Stimulated activated naive CD4-positive, alpha-beta T cell (primary cell): Measurements from ENCODE around the gene PPM1H.

ENCODE experiments used
- DNase-seq, 6 experiments: peaks; one replicate each; lab custom pipeline; 2025; lab: John Stamatoyannopoulos, UW

PPM1H gene

DNA sequence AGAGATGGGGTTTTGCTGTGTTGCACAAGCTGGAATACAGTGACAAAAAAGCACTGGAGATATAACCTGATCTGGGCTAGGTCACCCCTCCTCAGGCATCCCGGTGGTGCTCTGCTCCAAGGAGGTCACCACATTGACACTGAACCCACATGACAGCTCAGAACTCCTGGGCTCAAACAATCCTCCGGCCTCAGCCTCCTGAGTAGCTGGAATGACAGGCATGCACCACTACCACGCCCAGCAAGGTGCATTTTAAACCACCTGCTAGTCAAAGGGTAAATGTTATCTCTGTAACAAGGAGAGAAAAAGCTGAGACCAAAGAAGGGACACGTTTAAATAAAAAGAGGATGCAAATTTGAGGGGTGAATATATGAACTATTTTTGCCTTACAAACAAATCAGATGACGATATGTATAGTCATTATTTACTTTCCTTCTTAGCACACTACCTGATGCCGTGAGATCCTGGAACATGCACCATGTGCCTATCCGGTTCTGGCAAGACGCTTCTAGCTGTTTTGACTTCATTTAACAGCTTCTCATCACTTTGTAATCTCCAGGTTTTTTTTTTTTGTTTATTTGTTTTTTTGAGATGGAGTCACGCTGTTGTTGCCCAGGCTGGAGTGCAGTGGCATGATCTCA is 135.1 kb downstream of the PPM1H start:
- no peak for DNase-seq

DNA sequence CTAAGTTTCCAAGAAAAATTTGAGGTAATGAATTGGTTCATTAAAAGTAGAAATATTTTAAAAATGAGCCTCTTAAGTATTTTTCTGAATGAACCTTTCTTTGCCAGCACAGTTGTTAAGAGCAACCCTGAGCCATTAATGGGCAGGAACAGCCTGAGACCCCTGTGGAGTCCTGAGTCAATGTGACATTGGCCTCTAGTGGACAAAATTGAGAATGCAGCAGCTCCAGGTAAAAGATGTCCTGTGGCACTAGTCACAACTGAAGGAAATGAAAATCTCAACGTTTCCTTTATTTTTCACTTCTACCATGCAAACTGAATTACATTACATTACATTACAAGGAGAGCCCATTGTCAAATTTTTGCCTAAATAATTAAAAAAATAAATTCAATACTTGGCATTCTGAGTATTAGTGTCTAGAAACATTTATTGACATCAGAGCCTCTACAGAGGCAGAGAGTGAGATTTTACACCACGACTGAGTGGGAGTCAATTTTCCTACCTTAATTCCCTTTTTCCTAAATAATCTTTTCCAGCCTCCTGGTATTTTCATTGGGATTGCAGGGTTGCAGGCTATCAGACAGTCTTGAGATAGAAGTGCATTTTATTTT is 135.7 kb downstream of the PPM1H start:
- peak in 4 of 6 experiments; percentile 1 to 53 (median 26) for DNase-seq

DNA sequence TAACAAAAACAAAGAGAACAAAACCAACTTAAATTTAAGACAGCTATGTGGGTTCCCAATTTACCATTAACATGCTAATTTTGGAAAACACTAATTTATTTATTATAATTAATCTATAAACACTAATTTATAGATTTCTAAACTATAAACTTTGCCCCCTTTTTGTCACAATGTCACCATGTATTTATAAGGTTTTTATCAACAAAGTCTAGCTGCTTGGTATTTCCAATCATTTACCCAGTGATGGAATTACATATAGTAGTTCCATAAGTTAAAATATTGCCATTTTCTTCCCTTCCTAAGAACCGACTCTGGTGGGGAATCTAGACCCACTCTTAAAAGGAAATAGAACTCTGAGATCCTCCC is 140.7 kb downstream of the PPM1H start:
- no peak for DNase-seq

DNA sequence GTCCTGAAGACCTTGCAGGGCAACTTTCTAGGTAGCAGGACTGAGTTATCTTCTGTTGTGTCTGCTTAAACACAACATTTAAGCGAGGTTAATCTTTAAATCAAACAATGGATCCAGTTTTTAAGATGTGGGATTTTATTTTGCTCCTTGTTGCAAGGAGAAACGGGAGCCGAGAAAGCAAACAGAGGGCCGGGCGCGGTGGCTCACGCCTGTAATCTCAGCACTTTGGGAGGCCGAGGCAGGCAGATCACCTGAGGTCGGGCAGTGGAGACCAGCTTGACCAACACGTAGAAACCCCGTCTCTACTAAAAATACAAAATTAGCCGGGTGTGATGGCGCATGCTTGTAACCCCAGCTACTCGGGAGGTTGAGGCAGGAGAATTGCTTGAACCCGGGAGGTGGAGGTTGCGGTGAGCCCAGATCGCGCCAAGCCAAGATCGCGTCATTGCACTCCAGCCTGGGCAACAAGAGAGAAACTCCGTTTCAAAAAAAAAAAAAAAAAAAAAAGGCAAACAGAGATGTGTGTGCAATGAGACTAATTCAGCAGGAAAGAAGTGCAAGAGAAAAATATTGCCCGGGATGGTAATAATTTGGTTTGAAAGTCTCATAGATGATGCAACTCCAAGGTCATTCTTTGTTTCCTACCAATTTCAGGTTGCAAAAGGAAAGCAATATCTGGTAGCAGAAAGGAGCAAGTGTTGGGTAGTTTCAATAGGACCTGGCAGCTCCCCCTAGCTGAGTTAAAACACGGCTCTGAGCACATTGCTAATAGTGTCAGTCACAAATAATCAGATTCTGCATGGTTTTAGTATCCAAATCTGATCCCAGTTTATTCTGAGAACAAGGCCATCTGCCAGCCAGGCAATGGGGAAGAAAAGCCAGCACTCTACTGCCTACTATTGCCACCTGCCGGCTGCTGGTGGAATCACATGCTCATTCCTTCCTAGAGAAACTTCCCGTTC is 141.4 kb downstream of the PPM1H start:
- peak in 5 of 6 experiments; percentile 52 to 74 (median 61) for DNase-seq

DNA sequence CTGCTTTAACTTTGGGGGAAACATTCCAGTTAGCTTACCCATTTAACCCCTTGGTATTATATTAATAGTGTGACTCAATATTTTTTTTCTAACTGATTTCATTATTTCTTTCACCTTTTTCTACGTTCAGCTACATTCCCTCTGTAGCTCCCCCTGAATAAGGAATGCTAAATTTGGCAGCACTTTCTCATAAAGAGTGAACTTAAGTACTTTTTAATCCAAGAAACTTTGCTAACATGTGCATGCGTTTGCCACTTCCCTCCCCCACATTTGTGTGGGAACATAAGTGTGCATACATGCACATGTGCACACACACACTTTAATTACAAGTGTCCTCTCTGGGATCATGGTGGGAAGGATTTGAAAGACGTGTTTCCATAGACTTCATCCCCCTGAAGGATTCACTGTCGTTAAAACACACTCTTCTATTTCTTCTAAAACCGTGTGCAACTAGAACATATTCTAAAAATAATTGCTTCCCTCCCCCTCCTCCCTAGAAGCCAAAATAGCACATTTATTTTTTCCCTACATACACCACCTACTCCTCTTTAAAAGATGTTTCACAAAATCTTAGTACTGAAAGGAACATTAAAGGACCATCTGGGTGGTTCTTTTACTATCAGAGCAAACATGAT is 142.6 kb downstream of the PPM1H start:
- DNase-seq: no peak

DNA sequence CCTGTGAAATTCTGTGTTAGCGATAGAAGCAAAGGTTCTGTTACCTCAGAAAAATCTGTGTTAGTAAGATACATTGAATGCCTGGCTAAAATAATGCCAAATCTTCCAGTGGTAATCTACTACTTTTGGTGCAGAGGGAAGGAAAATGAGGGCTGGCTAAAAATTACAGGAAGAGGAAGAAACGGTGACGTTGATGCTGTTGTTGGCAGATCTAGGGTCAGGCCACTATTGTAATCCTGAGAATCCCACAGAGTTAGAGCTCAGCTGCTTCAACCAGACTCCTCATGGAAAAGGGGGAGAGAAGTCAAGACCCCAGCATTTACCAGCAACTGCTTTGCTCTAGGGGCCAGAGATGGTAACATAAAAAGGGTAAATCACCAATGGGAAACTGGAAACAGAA is 145.1 kb downstream of the PPM1H start:
- DNase-seq: no peak

DNA sequence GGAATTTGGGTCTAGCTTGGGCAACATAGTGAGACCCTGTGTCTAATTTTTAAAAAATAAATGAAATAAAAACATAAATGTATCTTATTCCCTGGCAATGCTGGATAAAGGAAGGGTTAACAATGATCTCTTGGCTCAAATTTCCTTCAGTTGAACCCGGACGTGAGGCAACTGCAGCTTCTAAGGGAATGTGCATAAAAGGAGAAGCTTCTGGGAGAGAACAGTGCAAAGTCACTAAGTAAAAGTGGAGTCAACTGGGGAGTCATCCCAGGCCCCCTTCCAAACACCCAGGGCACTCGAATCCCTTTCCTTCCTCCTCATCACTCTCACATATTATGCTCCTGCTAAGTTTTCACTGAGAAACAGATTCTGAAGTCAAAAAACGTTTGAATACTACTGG is 147.3 kb downstream of the PPM1H start:
- DNase-seq: no peak

DNA sequence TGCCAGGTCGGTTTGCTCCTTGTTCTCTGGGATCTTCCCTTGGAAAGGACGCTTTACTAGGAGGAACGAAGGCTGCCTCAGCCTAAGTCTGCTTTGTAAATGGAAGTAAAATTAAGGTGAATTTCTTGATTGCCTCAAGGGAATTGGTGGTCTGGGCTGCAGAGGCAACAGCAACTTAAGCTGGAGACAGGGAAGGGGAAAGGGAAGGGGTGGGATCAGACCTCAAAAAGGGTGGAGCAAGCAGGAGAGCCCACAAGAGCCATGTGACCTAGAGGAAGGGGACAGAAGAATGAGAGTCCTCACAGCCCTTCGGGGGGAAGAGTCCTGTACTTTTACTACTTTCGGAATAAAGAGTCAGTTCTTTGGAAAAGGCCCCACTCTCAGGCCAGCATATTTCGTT is 147.9 kb downstream of the PPM1H start:
- DNase-seq: no peak

DNA sequence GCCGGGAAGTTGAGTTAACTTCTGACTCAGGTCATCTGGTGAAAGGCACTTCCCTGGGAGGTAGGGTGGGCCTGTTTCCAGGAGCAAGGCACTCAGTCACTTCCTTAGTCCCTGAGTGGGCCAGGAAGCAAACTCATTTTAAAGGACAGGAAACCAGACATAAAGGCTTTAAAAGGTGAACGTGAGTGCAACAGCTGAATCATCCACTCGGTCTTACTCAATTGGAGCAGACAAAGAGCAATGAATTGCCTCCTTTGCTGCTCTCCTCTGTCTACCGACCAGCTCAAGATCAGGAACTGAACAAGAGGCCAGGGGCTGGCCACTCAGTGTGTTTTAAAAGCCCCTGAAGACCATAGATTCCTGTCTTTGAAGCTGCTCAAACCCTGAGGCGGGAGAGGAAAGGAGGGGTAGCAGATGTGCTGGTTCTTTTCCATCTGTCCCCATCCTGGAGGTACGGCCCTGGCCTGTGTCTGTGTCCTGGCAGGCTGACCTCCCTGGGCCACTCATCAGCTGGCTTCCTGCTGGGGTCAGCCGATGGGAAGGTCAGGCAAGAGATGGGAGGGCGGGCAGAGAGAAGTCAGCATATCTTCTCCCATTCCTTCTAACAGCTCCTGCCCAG is 148.9 kb downstream of the PPM1H start:
- no peak for DNase-seq

DNA sequence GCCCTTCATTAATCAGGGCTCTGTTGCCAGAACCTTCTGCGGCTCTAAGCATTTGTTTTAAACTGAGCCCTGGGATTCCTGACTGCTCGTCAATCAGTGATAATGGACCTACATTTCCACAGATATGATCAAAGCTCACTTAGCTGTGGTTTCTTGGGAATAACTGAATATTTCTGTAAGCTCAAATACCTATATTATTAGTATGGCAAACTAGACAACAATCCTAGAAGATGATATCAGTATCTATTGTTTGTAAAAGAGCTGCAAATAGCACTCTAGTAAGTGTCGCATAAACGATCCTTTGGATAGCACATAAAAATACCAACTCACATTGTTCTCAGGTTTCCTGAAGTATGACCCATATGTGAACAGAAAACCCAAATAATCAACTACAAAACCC is 150.4 kb downstream of the PPM1H start:
- no peak for DNase-seq

DNA sequence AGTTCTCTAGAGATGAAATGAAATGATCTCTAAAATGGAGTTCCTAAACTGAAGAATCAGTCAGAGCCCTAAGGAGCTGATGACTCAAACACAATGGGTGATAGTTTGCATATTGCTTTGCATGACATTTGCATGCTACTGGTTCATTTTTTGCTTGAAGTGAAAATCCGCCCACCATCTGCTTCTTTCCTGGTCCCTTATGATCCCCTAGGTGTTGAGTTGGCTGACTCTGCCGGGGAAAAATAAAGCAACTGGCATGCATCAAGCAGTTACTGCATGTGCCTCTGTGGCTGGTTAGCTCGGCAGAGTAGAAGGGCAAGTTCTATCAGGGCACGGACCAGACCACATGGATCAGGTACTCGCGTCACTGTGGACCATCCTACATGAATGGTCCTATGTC is 151.1 kb downstream of the PPM1H start:
- no peak for DNase-seq

DNA sequence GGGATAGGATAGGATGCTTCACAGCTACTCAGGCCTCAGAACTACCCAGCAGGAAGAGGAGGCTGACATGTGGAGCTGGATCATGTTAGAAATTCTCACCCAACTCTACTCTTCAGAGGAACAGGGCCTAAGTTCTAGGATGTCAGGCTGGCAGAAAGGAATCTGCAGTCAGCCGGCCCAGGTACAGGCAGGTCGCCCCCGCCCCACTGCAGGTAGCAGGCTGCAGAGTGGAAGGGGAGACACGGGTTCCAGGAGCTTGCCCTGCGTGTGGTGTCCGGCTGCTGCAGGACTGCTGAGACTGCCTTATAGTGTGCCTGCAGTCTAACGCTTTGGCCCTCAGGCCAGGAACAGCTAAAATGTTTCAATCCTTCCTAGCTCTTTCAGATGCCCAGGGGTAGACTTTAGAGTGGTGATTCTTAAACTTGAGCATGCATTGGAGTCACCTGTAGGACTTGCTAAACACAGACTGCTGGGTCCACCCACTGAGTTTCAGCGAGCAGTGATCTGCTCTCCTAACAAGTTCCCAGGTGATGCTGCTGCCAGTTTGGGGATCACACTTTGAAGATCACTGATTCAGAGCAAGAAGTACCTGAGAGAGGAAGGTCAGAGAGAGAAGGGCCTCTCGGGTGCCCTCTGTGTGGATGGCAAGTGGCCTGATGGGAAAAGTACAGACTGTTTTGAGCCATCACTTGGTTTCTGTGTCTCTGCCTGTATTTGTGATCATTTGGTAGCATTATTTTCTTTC is 153.6 kb downstream of the PPM1H start:
- no peak for DNase-seq

DNA sequence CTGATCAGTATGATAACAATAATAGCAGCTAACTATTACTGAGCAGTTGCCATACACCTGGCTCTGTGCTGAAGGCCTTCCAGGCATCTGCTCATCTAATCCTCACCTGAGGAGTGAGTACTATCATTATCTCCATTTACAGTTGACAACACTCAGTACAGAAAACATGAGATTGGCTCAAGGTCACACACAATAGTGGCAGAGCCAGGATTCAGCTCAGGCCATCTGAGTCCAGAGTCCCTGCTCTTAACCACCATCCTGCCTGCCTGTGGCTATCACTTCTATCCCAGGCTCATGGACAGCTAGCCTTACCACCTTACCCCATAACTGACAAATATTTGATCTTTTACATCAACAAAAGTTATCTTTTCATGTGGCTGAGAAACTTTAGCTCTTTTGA is 155.5 kb downstream of the PPM1H start:
- DNase-seq: no peak

DNA sequence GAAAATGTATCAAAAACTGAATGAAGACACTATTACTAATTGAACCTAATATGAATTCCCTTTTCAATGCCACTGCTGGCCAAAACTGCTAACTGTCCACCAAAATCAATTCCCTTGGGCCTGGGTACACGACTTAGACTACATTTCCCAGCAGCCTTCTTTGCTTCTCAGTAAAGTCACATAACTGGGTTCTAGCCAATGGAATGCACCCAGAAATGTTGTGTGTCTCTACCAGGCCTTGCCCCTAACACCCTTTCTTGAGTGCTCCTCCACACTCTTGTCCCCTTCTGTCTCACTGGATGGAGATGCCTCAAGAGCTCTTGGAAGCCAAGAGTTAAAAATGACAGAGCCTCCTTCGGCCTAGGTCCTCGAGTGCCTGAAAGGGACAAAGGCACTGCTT is 156.8 kb downstream of the PPM1H start:
- no peak for DNase-seq

DNA sequence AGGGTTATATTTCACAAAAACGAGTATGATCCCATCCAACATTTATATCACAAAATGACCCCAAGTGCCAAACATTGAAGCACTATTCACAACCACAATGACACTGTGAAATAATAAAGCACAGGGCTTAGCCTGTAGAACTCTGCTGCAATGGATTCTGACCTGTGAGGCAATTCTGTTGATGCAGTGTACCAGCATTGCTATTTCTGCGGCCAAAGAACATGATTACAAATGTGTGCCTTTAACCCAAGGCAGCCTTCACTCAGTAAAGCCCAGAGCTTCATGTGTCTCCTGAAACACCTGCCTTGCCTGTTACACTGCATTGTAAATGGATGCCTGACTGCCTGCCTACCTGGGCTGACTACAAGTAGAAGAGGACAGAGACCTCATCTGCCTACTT is 158.0 kb downstream of the PPM1H start:
- DNase-seq: no peak

DNA sequence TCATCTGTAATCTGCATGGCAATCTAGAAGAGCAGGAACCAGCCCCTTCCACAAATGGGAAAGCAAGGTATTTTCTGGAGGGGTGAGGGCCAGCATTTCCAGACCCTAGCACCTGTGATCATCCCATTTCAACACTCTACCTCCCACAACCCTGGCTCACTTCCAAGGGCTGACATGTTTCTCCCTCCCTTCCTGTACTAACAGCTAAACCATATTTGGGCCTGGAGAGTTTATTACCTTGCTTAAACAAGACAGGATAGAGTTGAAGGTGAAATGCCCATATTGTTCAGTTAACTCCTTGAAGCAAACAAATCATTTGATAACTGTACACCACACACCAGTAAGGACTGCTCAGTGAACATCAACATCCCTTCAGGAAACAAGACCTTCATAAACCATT is 158.4 kb downstream of the PPM1H start:
- DNase-seq: no peak

DNA sequence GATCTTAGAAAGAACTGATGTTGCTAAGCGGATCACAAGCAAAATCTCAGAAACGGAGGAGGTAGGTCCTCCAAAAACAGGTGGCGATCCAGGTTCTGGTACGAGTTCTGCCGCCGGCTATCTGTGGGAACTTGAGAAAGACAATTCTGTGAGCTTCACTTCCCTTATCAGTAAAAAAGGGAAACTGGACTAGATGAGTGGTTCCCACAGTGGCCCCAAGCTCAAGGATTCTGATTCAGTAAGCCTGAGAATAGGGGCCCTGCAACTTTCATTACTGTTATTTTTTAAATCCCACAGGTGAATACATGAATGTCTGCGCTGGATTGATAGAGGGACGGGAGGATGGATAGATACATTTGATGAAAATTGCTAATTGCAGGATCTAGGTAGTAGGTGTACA is 160.2 kb downstream of the PPM1H start:
- no peak for DNase-seq

DNA sequence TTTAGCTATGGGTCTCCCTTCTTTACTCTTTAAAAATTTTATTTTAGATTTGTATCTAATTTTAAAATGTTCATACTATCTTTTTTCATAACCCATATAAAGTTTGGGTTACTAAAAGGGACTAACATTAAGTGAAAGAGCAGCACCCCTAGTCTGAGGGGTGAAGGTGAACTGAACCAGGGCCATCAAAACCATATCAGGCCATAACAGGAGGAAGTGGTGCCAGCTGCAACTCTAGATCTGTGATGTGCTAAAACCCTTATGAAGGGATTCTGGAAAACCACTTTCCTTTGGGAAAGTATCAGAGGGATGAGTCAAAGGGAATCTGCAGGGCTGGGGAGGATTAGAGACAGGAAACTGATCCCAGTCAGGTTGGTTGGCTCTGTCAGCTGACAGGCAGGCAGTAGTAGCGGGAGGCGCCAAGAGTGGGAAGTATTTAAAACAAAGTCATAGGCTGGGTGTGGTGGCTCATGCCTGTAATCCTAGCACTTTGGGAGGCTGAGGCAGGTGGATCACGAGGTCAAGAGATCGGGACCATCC is 162.5 kb downstream of the PPM1H start:
- DNase-seq: no peak

DNA sequence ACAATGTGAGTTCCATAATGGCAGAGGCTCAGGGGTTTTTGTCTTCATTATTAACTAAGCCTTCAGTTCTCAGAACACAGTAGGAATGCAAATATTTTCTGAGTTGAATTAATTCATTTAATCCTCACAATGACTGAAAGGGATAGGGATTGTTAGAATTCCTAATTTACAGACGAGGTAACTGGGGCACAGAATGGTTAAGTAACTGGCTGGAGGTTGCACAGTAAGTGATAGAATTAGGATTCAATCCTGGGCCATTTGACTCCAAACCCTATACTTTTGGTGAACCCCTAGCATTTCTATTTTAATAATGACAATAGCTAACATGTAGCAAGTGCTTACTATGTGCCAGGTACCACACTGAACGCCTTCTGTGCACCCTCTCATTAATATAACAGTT is 163.1 kb downstream of the PPM1H start:
- no peak for DNase-seq

DNA sequence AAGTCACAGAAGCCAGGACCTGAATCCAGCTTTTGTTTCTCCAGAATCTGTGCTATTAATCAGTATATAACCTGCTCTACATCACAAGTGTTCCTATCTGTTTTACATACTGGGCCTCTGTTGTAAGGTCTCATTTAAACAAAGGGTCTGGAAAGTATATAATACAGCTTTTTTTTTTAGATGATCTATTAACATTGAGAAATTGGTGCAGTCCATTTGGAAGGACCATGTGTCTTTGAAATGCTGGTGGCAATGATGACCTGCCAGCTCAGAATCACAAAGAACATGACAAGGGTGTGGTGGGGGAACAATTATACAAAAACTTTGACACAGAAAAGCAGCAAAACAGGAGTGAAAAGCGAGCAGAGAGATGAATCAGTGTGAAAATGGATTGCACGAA is 164.6 kb downstream of the PPM1H start:
- DNase-seq: no peak

DNA sequence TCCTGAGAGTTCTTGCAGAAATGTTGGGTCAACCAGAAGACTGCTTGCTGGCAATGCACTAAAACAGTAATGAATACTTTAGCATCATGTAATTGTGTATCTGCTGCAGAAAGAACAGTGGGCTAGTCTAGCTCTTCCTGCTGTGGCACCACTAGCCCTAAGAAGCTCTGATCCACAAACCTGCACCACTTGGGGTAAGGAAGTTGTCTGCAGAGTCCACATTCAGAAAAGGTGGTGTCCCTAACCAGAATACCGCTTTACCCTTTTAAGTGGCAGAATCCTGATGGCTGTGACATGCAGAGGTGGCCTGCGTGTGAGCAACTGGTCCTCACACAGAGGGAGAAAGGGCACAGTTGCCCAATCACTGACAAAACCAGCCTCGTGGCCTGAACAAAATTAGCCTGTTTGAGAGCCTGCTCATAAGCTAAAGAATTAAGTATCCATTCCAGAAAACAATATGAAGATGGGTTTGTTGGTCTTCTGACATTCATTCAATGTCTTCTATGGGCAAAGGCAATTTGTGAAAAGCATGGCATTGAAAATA is 165.8 kb downstream of the PPM1H start:
- DNase-seq: no peak
